Smooth muscle cell (in vitro differentiated cells): ENCODE data around the gene TMEM14B. TPM values are rescaled to one million over a fixed set of nuclear protein-coding genes. Genes with fewer than 3 reads are reported as not detected.

Source experiments
- DNase-seq: peaks from one replicate; lab custom pipeline; 2025; ENCODE audit not compliant: unreplicated experiment; lab: John Stamatoyannopoulos, UW
- H2AFZ ChIP-seq: fragments of 200-600 bp; sonication (generic); 2 replicates; pipeline ENCODE4 v1.6.0; 2016; ENCODE audit warnings: antibody characterized with exemption, low read depth, mild to moderate bottlenecking
- H3F3A ChIP-seq: fragments of 200-600 bp; sonication (generic); 2 replicates; pipeline ENCODE4 v1.6.0; 2017; ENCODE audit warnings: antibody characterized with exemption, low read depth
- H3K27ac ChIP-seq: fragments of 200-600 bp; sonication (generic); 2 replicates; pipeline ENCODE4 v1.5.1; 2016; ENCODE audit warnings: low read depth, mild to moderate bottlenecking
- H3K27me3 ChIP-seq: fragments of 200-600 bp; sonication (generic); 2 replicates; pipeline ENCODE4 v1.6.1; 2016; ENCODE audit warnings: low read depth, mild to moderate bottlenecking
- H3K36me3 ChIP-seq: fragments of 200-600 bp; sonication (generic); 2 replicates; pipeline ENCODE4 v1.5.1; 2016; ENCODE audit warnings: low read depth
- H3K4me1 ChIP-seq: fragments of 200-600 bp; sonication (generic); 2 replicates; pipeline ENCODE4 v1.5.1; 2016; ENCODE audit warnings: low read depth
- H3K4me2 ChIP-seq: fragments of 200-600 bp; sonication (generic); 2 replicates; pipeline ENCODE4 v1.6.0; 2016; ENCODE audit warnings: mild to moderate bottlenecking
- H3K4me3 ChIP-seq: fragments of 200-600 bp; sonication (generic); 2 replicates; pipeline ENCODE4 v1.5.1; 2016; ENCODE audit warnings: mild to moderate bottlenecking
- H3K79me2 ChIP-seq: fragments of 200-600 bp; sonication (generic); 2 replicates; pipeline ENCODE4 v1.6.0; 2016; ENCODE audit warnings: low read depth, mild to moderate bottlenecking
- H3K9ac ChIP-seq: fragments of 200-600 bp; sonication (generic); 2 replicates; pipeline ENCODE4 v1.6.0; 2016; ENCODE audit warnings: low read depth
- H3K9me3 ChIP-seq: fragments of 200-600 bp; sonication (generic); replicated peaks from 2 replicates; pipeline ENCODE4 v1.5.1; 2016; ENCODE audit warnings: low read depth
- H4K20me1 ChIP-seq: fragments of 200-600 bp; sonication (generic); 2 replicates; pipeline ENCODE4 v1.6.0; 2016; ENCODE audit warnings: low read depth
- WGBS: methylation state at CpG from one replicate; pipeline ENCODE4 v1.1.7; 2016; ENCODE audit warnings: low lambda C conversion rate; 5-methylcytosine and 5-hydroxymethylcytosine counted together
- polyA plus RNA-seq: library from polyadenylated mRNA; unstranded; fragments of >200 nt; fragmentation: Nextera tagmentation; extraction: Ambion mirVana; gene quantifications from 2 replicates; pipeline ENCODE4 v1.2.1, GENCODE V29; 2016
- total RNA-seq: library from RNA; depleted of rRNA; stranded (reverse); fragments of >200 nt; gene quantifications from 2 replicates; pipeline ENCODE4 v1.2.3, GENCODE V29; 2014
- TF ChIP-seq, protein P1 (sequence below): fragments of 200-600 bp; sonication (generic); IDR thresholded peaks from 2 replicates; pipeline ENCODE4 v1.5.1; 2017; ENCODE audit warnings: borderline replicate concordance, mild to moderate bottlenecking, antibody characterized with exemption; ENCODE audit not compliant: insufficient read depth, poor library complexity, severe bottlenecking

Gene TMEM14B
- total RNA-seq (63.7 and 72.2 TPM in 2 replicates), polyA plus RNA-seq (95.4 and 104 TPM in 2 replicates)

DNA sequence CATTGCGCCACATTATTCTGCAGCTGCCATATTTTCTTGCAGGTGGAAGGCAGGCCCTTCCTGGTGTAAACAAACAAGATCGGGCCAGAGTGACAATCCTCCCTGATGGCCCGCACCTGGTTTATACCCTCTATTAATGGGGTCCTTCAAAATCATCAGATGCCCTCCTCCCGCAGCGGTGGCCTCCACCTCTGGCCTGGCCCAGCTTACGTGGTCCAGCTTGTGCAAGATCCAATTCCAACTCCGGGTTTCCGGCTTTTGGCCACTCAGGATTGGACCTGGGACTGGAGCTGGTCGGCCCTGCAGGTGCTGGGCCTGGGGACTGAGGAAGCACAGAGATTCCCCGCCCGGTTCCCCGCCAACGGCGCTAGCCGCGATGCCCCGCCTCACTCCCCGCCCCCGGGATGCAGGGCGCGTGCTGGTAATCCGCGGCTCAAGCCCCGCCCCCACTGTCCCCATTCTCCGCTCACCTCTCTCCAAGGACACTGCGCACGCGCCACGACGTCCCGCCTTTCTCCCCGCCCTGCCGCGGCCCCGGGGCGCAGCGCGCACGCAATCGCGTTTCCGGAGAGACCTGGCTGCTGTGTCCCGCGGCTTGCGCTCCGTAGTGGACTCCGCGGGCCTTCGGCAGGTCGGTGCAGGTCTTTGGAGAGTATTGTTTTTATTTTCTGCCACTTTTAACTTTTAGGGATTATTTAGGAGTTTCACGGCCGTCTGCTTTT lies at the start of gene TMEM14B:
Gene TMEM14B, plus strand, starts transcription at position 555 of the 722 bp plus-strand sequence. CDS start 1,441 bp downstream, outside the sequence.
- peak within 1 kb of the TSS; percentile 95 for H3K4me2 ChIP-seq
- peaks cover 23% of the 10 kb centered on the region for H3K79me2 ChIP-seq
- H4K20me1 ChIP-seq = no peaks in the 10 kb centered on the region
- peak within 1 kb of the TSS; percentile 89 for H3K4me3 ChIP-seq
- TF ChIP-seq, protein P1, sequence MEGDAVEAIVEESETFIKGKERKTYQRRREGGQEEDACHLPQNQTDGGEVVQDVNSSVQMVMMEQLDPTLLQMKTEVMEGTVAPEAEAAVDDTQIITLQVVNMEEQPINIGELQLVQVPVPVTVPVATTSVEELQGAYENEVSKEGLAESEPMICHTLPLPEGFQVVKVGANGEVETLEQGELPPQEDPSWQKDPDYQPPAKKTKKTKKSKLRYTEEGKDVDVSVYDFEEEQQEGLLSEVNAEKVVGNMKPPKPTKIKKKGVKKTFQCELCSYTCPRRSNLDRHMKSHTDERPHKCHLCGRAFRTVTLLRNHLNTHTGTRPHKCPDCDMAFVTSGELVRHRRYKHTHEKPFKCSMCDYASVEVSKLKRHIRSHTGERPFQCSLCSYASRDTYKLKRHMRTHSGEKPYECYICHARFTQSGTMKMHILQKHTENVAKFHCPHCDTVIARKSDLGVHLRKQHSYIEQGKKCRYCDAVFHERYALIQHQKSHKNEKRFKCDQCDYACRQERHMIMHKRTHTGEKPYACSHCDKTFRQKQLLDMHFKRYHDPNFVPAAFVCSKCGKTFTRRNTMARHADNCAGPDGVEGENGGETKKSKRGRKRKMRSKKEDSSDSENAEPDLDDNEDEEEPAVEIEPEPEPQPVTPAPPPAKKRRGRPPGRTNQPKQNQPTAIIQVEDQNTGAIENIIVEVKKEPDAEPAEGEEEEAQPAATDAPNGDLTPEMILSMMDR = no peak
- H3K9me3 ChIP-seq = no peaks in the 10 kb centered on the region
- H3F3A ChIP-seq = peaks cover 3% of the 10 kb centered on the region
- H2AFZ ChIP-seq = peak within 1 kb of the TSS; percentile 94
- H3K9ac ChIP-seq = peak within 1 kb of the TSS; percentile 88
- H3K27ac ChIP-seq = peak within 1 kb of the TSS; percentile 54
- WGBS = 5% methylated on average over 45 of the region's 52 CpGs
- no peaks in the 10 kb centered on the region for H3K27me3 ChIP-seq
- no peaks in the 10 kb centered on the region for H3K36me3 ChIP-seq
- H3K4me1 ChIP-seq = peaks cover 23% of the 10 kb centered on the region
- peak; percentile 93 for DNase-seq

DNA sequence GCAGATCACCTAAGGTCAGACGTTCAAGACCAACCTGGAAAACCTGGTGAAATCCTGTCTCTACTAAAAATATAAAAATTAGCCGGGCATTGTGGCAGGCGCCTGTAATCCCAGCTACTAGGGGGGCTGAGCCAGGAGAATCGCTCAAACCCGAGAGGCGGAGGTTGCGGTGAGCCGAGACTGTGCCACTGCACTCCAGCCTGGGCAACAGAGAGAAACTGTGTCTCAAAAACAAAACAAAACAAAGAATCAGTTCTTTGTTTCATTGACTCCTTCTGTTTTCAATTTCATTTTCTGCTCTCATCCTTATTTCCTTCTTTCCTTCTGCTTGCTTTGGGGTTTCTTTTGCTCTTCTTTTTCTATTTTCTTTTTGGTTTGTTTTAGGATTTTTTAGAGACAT lies 33.6 kb upstream of the TMEM14B start:
- WGBS = 92% methylated on average over 8 of the region's 8 CpGs
- Histone ChIP-seq H3F3A (peaks cover 6% of the 10 kb centered on the region), H3K79me2 (no peaks in the 10 kb centered on the region), H4K20me1 (no peaks in the 10 kb centered on the region), H3K27me3 (no peaks in the 10 kb centered on the region), H3K36me3 (peaks cover 4% of the 10 kb centered on the region), H3K9me3 (no peaks in the 10 kb centered on the region), H2AFZ (no peak overlapping the region), H3K4me3 (no peak overlapping the region), H3K4me2 (no peak overlapping the region), H3K27ac (no peak overlapping the region), H3K9ac (no peak overlapping the region), H3K4me1 (peaks cover 6% of the 10 kb centered on the region)
- no peak for DNase-seq
- TF ChIP-seq, protein P1 = no peak

DNA sequence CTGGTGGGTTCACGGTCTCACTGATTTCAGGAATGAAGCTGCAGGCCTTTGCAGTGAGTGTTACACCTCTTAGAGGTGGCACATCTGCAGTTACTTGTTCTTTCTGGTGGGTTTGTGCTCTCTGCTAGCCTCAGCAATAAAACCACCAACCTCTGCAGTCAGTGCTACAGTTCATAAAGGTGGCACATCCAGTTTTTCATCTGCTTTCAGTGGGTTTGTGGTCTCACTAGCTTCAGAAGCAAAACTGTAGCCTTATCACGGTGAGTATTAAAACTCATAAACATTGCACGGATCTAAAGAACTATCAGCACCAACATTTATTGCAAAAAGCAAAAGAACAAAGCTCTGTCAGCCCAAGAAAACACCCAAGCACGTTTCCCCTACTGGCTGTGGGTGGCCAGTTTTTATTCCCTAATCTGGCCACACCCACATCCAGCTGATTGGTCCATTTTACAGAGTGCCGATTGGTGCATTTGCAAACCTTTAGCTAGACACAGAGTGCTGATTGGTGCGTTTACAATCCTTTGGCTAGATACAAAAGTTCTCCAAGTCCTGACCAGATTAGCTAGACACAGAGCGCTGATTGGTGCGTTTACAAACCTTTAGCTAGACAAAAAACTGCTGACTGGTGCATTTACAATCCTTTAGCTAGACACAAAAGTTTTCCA lies 28.2 kb upstream of the TMEM14B start:
- Histone ChIP-seq H3K4me1 (peaks cover 24% of the 10 kb centered on the region), H3K79me2 (peaks cover 10% of the 10 kb centered on the region), H3K4me2 (no peak overlapping the region), H3K27me3 (no peaks in the 10 kb centered on the region), H3K9me3 (no peaks in the 10 kb centered on the region), H3K36me3 (no peaks in the 10 kb centered on the region), H3K4me3 (no peak overlapping the region), H3K27ac (peak overlapping the region; percentile 88), H2AFZ (peak overlapping the region; percentile 31), H3K9ac (peak overlapping the region; percentile 73), H3F3A (peaks cover 13% of the 10 kb centered on the region), H4K20me1 (no peaks in the 10 kb centered on the region)
- 83% methylated on average over 8 of the region's 8 CpGs for WGBS
- TF ChIP-seq, protein P1 = no peak
- no peak for DNase-seq

DNA sequence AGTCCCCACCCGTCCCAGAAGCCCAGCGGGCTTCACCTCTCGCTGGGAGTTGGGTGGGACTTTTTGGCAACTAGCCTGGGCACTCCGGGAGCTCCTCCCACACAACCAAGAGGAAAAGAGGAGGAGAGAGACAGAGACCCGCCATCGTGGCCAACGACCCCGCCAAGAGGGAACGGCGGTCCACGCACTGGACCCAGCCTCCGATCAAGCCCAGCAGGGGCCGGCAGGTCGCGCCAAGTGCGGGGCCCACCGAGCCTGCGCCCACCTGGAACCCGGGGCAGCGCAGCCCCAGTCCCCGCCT lies 27.7 kb upstream of the TMEM14B start:
- no peaks in the 10 kb centered on the region for H3K9me3 ChIP-seq
- no peak overlapping the region for H3K4me3 ChIP-seq
- 98% methylated on average over 5 of the region's 21 CpGs for WGBS
- H3K27ac ChIP-seq = no peak overlapping the region
- H3K27me3 ChIP-seq = no peaks in the 10 kb centered on the region
- H3K9ac ChIP-seq = no peak overlapping the region
- peaks cover 13% of the 10 kb centered on the region for H3F3A ChIP-seq
- H3K79me2 ChIP-seq = peaks cover 12% of the 10 kb centered on the region
- no peak overlapping the region for H3K4me2 ChIP-seq
- TF ChIP-seq, protein P1 = no peak
- H2AFZ ChIP-seq = no peak overlapping the region
- no peak for DNase-seq
- H4K20me1 ChIP-seq = no peaks in the 10 kb centered on the region
- peaks cover 28% of the 10 kb centered on the region for H3K4me1 ChIP-seq
- H3K36me3 ChIP-seq = no peaks in the 10 kb centered on the region
